WTC11 (cell line): ENCODE data around the gene NOS3.

ENCODE experiments used
- CTCF ChIP-seq: fragments of 200-600 bp; IDR thresholded peaks from 2 replicates; pipeline ENCODE4 v1.8.0; 2022; ENCODE audit warnings: antibody characterized with exemption
- E2F5 ChIP-seq: sonication (generic); formaldehyde crosslinking; IDR thresholded peaks from 2 replicates; pipeline ENCODE4 v1.8.1; 2022; ENCODE audit warnings: mild to moderate bottlenecking, moderate library complexity, missing genetic modification reagents
- ZNF423 ChIP-seq: fragments of 250-450 bp; sonication (Bioruptor Pico); IDR thresholded peaks from 2 replicates; pipeline ENCODE4 v2.1.2; 2022; ENCODE audit warnings: mild to moderate bottlenecking, moderate library complexity
- TF ChIP-seq, protein P1 (sequence below): sonication (generic); formaldehyde crosslinking; conservative IDR thresholded peaks from 2 replicates; pipeline ENCODE4 v1.8.1; 2022; ENCODE audit warnings: mild to moderate bottlenecking, missing genetic modification reagents

GRCh38 chr7:150947241-150947745 is 43.5 kb upstream of the NOS3 start:
- TF ChIP-seq CTCF (no peak), E2F5 (CRISPR knock-in tag) (no peak), ZNF423 (CRISPR knock-in tag) (no peak)
- TF ChIP-seq, protein P1, sequence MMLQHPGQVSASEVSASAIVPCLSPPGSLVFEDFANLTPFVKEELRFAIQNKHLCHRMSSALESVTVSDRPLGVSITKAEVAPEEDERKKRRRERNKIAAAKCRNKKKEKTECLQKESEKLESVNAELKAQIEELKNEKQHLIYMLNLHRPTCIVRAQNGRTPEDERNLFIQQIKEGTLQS, result no peak
